Right lobe of liver (tissue), 6 donors: ENCODE results near the gene PPM1A. TPM values are rescaled to one million over a fixed set of nuclear protein-coding genes. Genes with fewer than 3 reads are reported as not detected.
"Not testable (repeated sequence)": the region's sequence is repeated elsewhere in the genome, so short reads cannot be mapped to it uniquely, and the experiment has no call there.

Source experiments
- ATAC-seq, 4 donors: fragments of 200-7000 bp; cut with Tn5 transposase; one replicate each; pipeline ENCODE4 v1.9.1; 2020; ENCODE audit warnings: mild to moderate bottlenecking in 4 of 4, moderate library complexity in 4 of 4
- DNase-seq, 3 donors: peaks; one replicate each; pipeline ENCODE4 v3.0.0-alpha.2; 2020
- H3K27ac ChIP-seq, 3 donors: fragments of 200-600 bp; one replicate each; pipeline ENCODE4 v1.8.0; 2022
- H3K27me3 ChIP-seq, 2 donors: fragments of 200-600 bp; one replicate each; pipeline ENCODE4 v1.8.0; 2022
- H3K36me3 ChIP-seq, 4 donors: fragments of 200-600 bp; sonication (generic) in 1 of 4; one replicate each; pipeline versions ENCODE4 v1.5.1 to v1.8.0; 2017 to 2022; ENCODE audit warnings: control low read depth in 1 of 4
- H3K4me1 ChIP-seq, 4 donors: fragments of 200-600 bp; sonication (generic) in 1 of 4; one replicate each; pipeline versions ENCODE4 v1.5.1 to v1.8.0; 2017 to 2022; ENCODE audit warnings: control low read depth in 1 of 4
- H3K4me3 ChIP-seq, 3 donors: fragments of 200-600 bp; one replicate each; pipeline ENCODE4 v1.8.0; 2022
- H3K9me3 ChIP-seq, 4 donors: fragments of 200-600 bp; sonication (generic) in 1 of 4; one replicate each; pipeline versions ENCODE4 v1.5.1 to v1.8.0; 2017 to 2022; ENCODE audit warnings: control low read depth in 1 of 4
- CTCF ChIP-seq, 4 donors: fragments of 200-600 bp in 3 of 4; fragments of 450-650 bp in 1 of 4; IDR thresholded peaks; one replicate each; pipeline versions ENCODE4 v1.5.1 to v1.8.0; 2016 to 2022; ENCODE audit warnings: antibody characterized with exemption in 4 of 4, mild to moderate bottlenecking in 2 of 4
- POLR2A ChIP-seq: fragments of 450-650 bp; IDR thresholded peaks from one replicate; pipeline ENCODE4 v1.6.1; 2017; ENCODE audit warnings: antibody characterized with exemption, mild to moderate bottlenecking
- WGBS: methylation state at CpG from one replicate; pipeline ENCODE4 v1.1.6; 2018; ENCODE audit warnings: low coverage, low lambda C conversion rate; ENCODE audit not compliant: insufficient coverage; ENCODE audit errors: missing lambda C conversion rate; 5-methylcytosine and 5-hydroxymethylcytosine counted together
- intact Hi-C, 2 donors: fragments of 100-400 bp; cut with DNase I; formaldehyde crosslinking; loops; one replicate each; pipeline versions ENCODE4 v1.11.2 to v1.14.1; 2022
- total RNA-seq, 6 experiments: library from RNA; depleted of rRNA in 2 of 6; stranded (reverse); fragments of >200 nt in 2 of 6; fragmentation: NEBNext Ultra II Directional in 3 of 6; extraction: Animal tissue kit (Norgen Biotek cat#: 25700) in 3 of 6; gene quantifications; one replicate each; pipeline versions ENCODE4 v1.1.0 to v1.2.4, GENCODE V29; 2016 to 2023
- donor health status: DM: no; HTN: yes; CAD: no.
- donor health status: DM: no; HTN: no; CAD: no.
- donor health status: DM: no; HTN: no; CAD: no.
- donor health status: DM: no; HTN: yes; CAD: no.
- donor health status: DM: no; HTN: yes; CAD: no.

The PPM1A gene
- total RNA-seq, 6 experiments from 2014 or later: 32.6 to 54.7 (median 39.4) TPM

- TF ChIP-seq POLR2A (no peak), CTCF (IDR thresholded peaks at IDR 0.05) (no peak)
- Histone ChIP-seq H3K36me3 (no peaks in the 10 kb centered on the region), H3K4me3 (no peak overlapping the region), H3K9me3 (no peaks in the 10 kb centered on the region), H3K4me1 (peaks cover 0 to 6% (median 0%) of the 10 kb centered on the region in 4 donors), H3K27ac (no peak overlapping the region), H3K27me3 (no peaks in the 10 kb centered on the region)
- ATAC-seq (no peak), DNase-seq (no peak)
- 49% methylated on average over 6 of the region's 6 CpGs for WGBS
- intact Hi-C loops: no loop called here
Observed at GRCh38 chr14:60313093-60313492, 64.1 kb downstream of the PPM1A start.

GRCh38 chr14:60315196-60315990 is 66.4 kb downstream of the PPM1A start:
- peaks cover 0 to 3% (median 0%) of the 10 kb centered on the region in 4 donors for H3K4me1 ChIP-seq
- no peak for ATAC-seq
- no peak overlapping the region for H3K27ac ChIP-seq
- intact Hi-C loops: no loop called here
- WGBS: 59% methylated on average over 3 of the region's 8 CpGs
- no peak for DNase-seq
- H3K4me3 ChIP-seq: no peak overlapping the region
- H3K27me3 ChIP-seq: no peaks in the 10 kb centered on the region
- no peak for TF ChIP-seq POLR2A
- no peak for TF ChIP-seq CTCF (IDR thresholded peaks at IDR 0.05)
- H3K36me3 ChIP-seq: no peaks in the 10 kb centered on the region
- H3K9me3 ChIP-seq: no peaks in the 10 kb centered on the region

- Histone ChIP-seq H3K9me3 (no peaks in the 10 kb centered on the region), H3K36me3 (no peaks in the 10 kb centered on the region), H3K27ac (no peak overlapping the region), H3K4me3 (no peak overlapping the region), H3K27me3 (no peaks in the 10 kb centered on the region), H3K4me1 (no peaks in the 10 kb centered on the region)
- intact Hi-C loops: no loop called here
- TF ChIP-seq POLR2A: no peak
- TF ChIP-seq CTCF (IDR thresholded peaks at IDR 0.05): no peak
- DNase-seq (no peak), ATAC-seq (no peak)
- WGBS: 64% methylated on average over 4 of the region's 4 CpGs
Observed at GRCh38 chr14:60317609-60318008, 68.6 kb downstream of the PPM1A start.

- H3K4me1 ChIP-seq, H3K27ac ChIP-seq, ATAC-seq, intact Hi-C loops, H3K27me3 ChIP-seq, DNase-seq, H3K36me3 ChIP-seq, H3K4me3 ChIP-seq, H3K9me3 ChIP-seq: not testable (repeated sequence)
- 77% methylated on average over 3 of the region's 3 CpGs for WGBS
Observed at GRCh38 chr14:60320860-60321259, 71.8 kb downstream of the PPM1A start.

GRCh38 chr14:60323199-60323896 is 74.3 kb downstream of the PPM1A start:
- no peaks in the 10 kb centered on the region for H3K36me3 ChIP-seq
- peaks cover 0 to 5% (median 0%) of the 10 kb centered on the region in 4 donors for H3K4me1 ChIP-seq
- no peak for TF ChIP-seq CTCF (IDR thresholded peaks at IDR 0.05)
- 85% methylated on average over 7 of the region's 14 CpGs for WGBS
- no peak overlapping the region for H3K27ac ChIP-seq
- H3K27me3 ChIP-seq: peaks cover 0 to 6% of the 10 kb centered on the region in 2 donors
- ATAC-seq (no peak), DNase-seq (no peak)
- intact Hi-C loops: no loop called here
- H3K9me3 ChIP-seq: no peaks in the 10 kb centered on the region
- H3K4me3 ChIP-seq: no peak overlapping the region
